ENCODE data around the gene CNOT4.

GRCh38 chr7:135330088-135330487 lies 179.8 kb downstream of the CNOT4 start:
- TF ChIP-seq EZH2 (IDR thresholded peaks at IDR 0.05) (no peak), POLR2AphosphoS5 (IDR thresholded peaks at IDR 0.05; ENCODE audit: borderline replicate concordance, low read depth, low read length) (no peak)

Data from SK-N-MC (cell line).